Measurements from ENCODE around the gene DUSP19. TPM values are rescaled to one million over a fixed set of nuclear protein-coding genes. Genes with fewer than 3 reads are reported as not detected.

DUSP19 gene
- total RNA-seq, 1 donor from 2014 or later, result 3.7 TPM

DNA sequence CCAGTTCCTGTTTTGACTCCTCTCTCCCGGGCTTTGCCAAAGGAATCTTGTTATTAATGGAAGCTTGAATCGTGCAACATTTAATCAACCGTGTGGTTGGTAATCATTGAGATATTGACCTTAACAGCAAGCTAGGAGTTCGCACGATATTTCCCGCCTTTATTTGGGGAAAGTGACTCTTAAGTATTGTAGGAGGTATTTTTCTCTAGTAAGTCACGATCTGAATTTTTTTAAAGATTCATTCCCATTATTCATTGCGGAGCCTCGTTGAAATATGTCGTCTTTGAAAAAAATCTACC, 46.4 kb downstream of the DUSP19 start:
- TF ChIP-seq, protein P1, sequence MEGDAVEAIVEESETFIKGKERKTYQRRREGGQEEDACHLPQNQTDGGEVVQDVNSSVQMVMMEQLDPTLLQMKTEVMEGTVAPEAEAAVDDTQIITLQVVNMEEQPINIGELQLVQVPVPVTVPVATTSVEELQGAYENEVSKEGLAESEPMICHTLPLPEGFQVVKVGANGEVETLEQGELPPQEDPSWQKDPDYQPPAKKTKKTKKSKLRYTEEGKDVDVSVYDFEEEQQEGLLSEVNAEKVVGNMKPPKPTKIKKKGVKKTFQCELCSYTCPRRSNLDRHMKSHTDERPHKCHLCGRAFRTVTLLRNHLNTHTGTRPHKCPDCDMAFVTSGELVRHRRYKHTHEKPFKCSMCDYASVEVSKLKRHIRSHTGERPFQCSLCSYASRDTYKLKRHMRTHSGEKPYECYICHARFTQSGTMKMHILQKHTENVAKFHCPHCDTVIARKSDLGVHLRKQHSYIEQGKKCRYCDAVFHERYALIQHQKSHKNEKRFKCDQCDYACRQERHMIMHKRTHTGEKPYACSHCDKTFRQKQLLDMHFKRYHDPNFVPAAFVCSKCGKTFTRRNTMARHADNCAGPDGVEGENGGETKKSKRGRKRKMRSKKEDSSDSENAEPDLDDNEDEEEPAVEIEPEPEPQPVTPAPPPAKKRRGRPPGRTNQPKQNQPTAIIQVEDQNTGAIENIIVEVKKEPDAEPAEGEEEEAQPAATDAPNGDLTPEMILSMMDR (IDR thresholded peaks at IDR 0.05; ENCODE audit: insufficient read depth, low read depth, low read length), result no peak
- TF ChIP-seq EZH2 (IDR thresholded peaks at IDR 0.05; ENCODE audit: insufficient read depth, low read length), result no peak
- H3K4me2 ChIP-seq (ENCODE audit: low read length), result peak overlapping the region; percentile 95
- Mint-ChIP-seq H3K9me3 (ENCODE audit: unreplicated experiment) (no peaks in the 10 kb centered on the region), H3K27ac (ENCODE audit: unreplicated experiment) (peak overlapping the region; percentile 77), H3K4me3 (ENCODE audit: unreplicated experiment) (peak overlapping the region; percentile 98), H3K36me3 (ENCODE audit: low read depth, unreplicated experiment) (no peaks in the 10 kb centered on the region), H3K27me3 (ENCODE audit: low read depth, unreplicated experiment) (no peaks in the 10 kb centered on the region), H3K4me1 (ENCODE audit: low read depth, unreplicated experiment) (peaks cover 10% of the 10 kb centered on the region)
- no peak for FAIRE-seq
- H3K27ac ChIP-seq (ENCODE audit: low read depth, low read length), result peak overlapping the region; percentile 85
- no peaks in the 10 kb centered on the region for H3K27me3 ChIP-seq (ENCODE audit: insufficient read depth, low read length)
- H3K4me1 ChIP-seq (ENCODE audit: insufficient read depth, low read length), result peaks cover 3% of the 10 kb centered on the region
- H2AFZ ChIP-seq (ENCODE audit: low read depth, low read length), result peak overlapping the region; percentile 86
- peaks cover 4% of the 10 kb centered on the region for H3K36me3 ChIP-seq (ENCODE audit: insufficient read depth, low read length)
- H3K79me2 ChIP-seq (ENCODE audit: insufficient read depth, low read length), result peaks cover 53% of the 10 kb centered on the region
- no peak for DNase-seq (ENCODE audit: low read depth)
- peak overlapping the region; percentile 88 for H3K9ac ChIP-seq (ENCODE audit: low read length)
- no peaks in the 10 kb centered on the region for H3K9me3 ChIP-seq (ENCODE audit: insufficient read depth, low read depth, low read length)
- H3K4me3 ChIP-seq (ENCODE audit: insufficient read depth, low read depth, low read length), result peak overlapping the region; percentile 91
- no peaks in the 10 kb centered on the region for H4K20me1 ChIP-seq (ENCODE audit: insufficient read depth, low read length)

DNA sequence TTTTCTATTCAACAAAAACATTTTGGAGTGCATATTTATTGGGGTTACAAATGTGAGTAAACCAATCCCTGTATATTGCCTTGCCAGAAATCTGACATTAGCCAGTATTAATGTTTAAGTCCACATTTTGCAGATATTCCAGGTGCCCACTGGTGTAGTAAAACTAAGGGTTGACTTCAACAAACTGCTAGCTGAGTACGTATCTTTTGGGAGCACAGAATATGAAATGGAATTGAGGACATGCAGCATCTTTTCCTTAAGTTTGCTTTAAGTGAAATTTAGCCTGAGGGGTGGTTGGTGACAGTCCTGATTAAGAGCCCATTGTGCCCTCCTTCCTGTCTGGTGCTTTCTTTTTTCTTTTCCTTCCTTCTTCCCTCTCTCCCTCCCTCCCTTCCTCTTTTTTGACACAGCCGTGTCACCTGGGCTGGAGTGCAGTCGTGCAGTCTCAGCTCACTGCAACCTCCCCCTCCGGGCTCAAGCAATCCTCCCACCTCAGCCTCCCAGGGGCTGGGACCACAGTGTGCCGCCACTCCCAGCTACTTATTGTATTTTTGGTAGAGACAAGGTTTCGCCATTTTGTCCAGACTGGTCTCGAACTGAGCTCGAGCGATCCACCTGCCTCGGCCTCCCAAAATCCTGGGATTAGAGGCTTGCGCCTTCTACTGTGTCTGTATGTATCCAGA, 47.3 kb downstream of the DUSP19 start:
- Mint-ChIP-seq H3K4me1 (ENCODE audit: low read depth, unreplicated experiment) (peaks cover 10% of the 10 kb centered on the region), H3K36me3 (ENCODE audit: low read depth, unreplicated experiment) (no peaks in the 10 kb centered on the region), H3K27me3 (ENCODE audit: low read depth, unreplicated experiment) (no peaks in the 10 kb centered on the region), H3K9me3 (ENCODE audit: unreplicated experiment) (no peaks in the 10 kb centered on the region), H3K27ac (ENCODE audit: unreplicated experiment) (no peak overlapping the region), H3K4me3 (ENCODE audit: unreplicated experiment) (peak overlapping the region; percentile 98)
- Histone ChIP-seq H3K9me3 (ENCODE audit: insufficient read depth, low read depth, low read length) (no peaks in the 10 kb centered on the region), H4K20me1 (ENCODE audit: insufficient read depth, low read length) (no peaks in the 10 kb centered on the region), H3K27me3 (ENCODE audit: insufficient read depth, low read length) (no peaks in the 10 kb centered on the region), H3K4me2 (ENCODE audit: low read length) (peak overlapping the region; percentile 95), H3K9ac (ENCODE audit: low read length) (no peak overlapping the region), H3K4me1 (ENCODE audit: insufficient read depth, low read length) (peaks cover 3% of the 10 kb centered on the region), H2AFZ (ENCODE audit: low read depth, low read length) (no peak overlapping the region), H3K36me3 (ENCODE audit: insufficient read depth, low read length) (peaks cover 7% of the 10 kb centered on the region), H3K4me3 (ENCODE audit: insufficient read depth, low read depth, low read length) (no peak overlapping the region), H3K79me2 (ENCODE audit: insufficient read depth, low read length) (peaks cover 60% of the 10 kb centered on the region), H3K27ac (ENCODE audit: low read depth, low read length) (no peak overlapping the region)
- DNase-seq (ENCODE audit: low read depth), result no peak
- FAIRE-seq, result no peak
- no peak for TF ChIP-seq EZH2 (IDR thresholded peaks at IDR 0.05; ENCODE audit: insufficient read depth, low read length)
- TF ChIP-seq, protein P1 (IDR thresholded peaks at IDR 0.05; ENCODE audit: insufficient read depth, low read depth, low read length), result no peak

DNA sequence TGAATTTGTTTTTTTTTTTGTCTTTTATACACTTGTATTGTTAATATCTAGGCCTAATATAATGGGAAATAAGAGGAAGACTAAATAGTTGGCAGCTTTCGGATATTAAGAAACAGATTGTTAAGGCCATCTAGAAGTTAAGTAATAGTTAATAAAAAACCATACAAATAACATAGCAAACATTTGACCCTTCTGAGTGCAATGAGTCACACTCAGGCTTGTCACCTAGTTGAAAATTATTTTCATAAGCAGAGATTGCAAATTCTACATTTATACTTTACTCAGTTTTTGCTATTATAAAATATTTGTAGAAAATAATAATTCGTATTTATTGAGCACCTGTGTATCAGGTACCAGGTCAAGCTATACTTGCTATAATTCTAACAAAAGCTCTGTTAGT, 48.1 kb downstream of the DUSP19 start:
- Mint-ChIP-seq H3K4me3 (ENCODE audit: unreplicated experiment) (no peak overlapping the region), H3K36me3 (ENCODE audit: low read depth, unreplicated experiment) (no peaks in the 10 kb centered on the region), H3K9me3 (ENCODE audit: unreplicated experiment) (no peaks in the 10 kb centered on the region), H3K27ac (ENCODE audit: unreplicated experiment) (no peak overlapping the region), H3K4me1 (ENCODE audit: low read depth, unreplicated experiment) (peaks cover 10% of the 10 kb centered on the region), H3K27me3 (ENCODE audit: low read depth, unreplicated experiment) (no peaks in the 10 kb centered on the region)
- Histone ChIP-seq H3K36me3 (ENCODE audit: insufficient read depth, low read length) (peaks cover 9% of the 10 kb centered on the region), H4K20me1 (ENCODE audit: insufficient read depth, low read length) (no peaks in the 10 kb centered on the region), H2AFZ (ENCODE audit: low read depth, low read length) (no peak overlapping the region), H3K27me3 (ENCODE audit: insufficient read depth, low read length) (no peaks in the 10 kb centered on the region), H3K4me2 (ENCODE audit: low read length) (no peak overlapping the region), H3K4me1 (ENCODE audit: insufficient read depth, low read length) (peaks cover 3% of the 10 kb centered on the region), H3K9ac (ENCODE audit: low read length) (no peak overlapping the region), H3K27ac (ENCODE audit: low read depth, low read length) (no peak overlapping the region), H3K4me3 (ENCODE audit: insufficient read depth, low read depth, low read length) (no peak overlapping the region), H3K79me2 (ENCODE audit: insufficient read depth, low read length) (peaks cover 69% of the 10 kb centered on the region), H3K9me3 (ENCODE audit: insufficient read depth, low read depth, low read length) (no peaks in the 10 kb centered on the region)
- DNase-seq (ENCODE audit: low read depth) (no peak), FAIRE-seq (no peak)
- no peak for TF ChIP-seq EZH2 (IDR thresholded peaks at IDR 0.05; ENCODE audit: insufficient read depth, low read length)
- TF ChIP-seq, protein P1 (IDR thresholded peaks at IDR 0.05; ENCODE audit: insufficient read depth, low read depth, low read length), result no peak
